Inferior parietal cortex (tissue), 1 donor: ENCODE data around the gene PPEF2.

Experiments
- DNase-seq: peaks from one replicate; pipeline ENCODE4 v3.0.0-alpha.2; 2016; ENCODE audit errors: extremely low spot score

Gene PPEF2

GRCh38 chr4:75892508-75892907 lies 9.7 kb downstream of the PPEF2 start:
- DNase-seq: no peak

- no peak for DNase-seq
Observed at GRCh38 chr4:75891611-75892010, 10.6 kb downstream of the PPEF2 start.

GRCh38 chr4:75889537-75890199 lies 12.6 kb downstream of the PPEF2 start:
- no peak for DNase-seq

- no peak for DNase-seq
Observed at GRCh38 chr4:75886104-75886503, 16.1 kb downstream of the PPEF2 start.

- DNase-seq: no peak
Observed at GRCh38 chr4:75881476-75881875, 20.8 kb downstream of the PPEF2 start.

- DNase-seq: no peak
Observed at GRCh38 chr4:75880278-75880677, 22.0 kb downstream of the PPEF2 start.

GRCh38 chr4:75878246-75878756 lies 24.0 kb downstream of the PPEF2 start:
- no peak for DNase-seq

GRCh38 chr4:75876218-75876617 lies 26.0 kb downstream of the PPEF2 start:
- DNase-seq: no peak

- no peak for DNase-seq
Observed at GRCh38 chr4:75869100-75869499, 33.2 kb downstream of the PPEF2 start.

GRCh38 chr4:75867130-75867529 lies 35.1 kb downstream of the PPEF2 start:
- no peak for DNase-seq

GRCh38 chr4:75860606-75861005 lies 41.6 kb downstream of the PPEF2 start:
- no peak for DNase-seq

- DNase-seq: no peak
Observed at GRCh38 chr4:75858721-75859120, 43.5 kb downstream of the PPEF2 start.

- no peak for DNase-seq
Observed at GRCh38 chr4:75849461-75849860, 52.8 kb downstream of the PPEF2 start.

GRCh38 chr4:75848891-75849290 lies 53.4 kb downstream of the PPEF2 start:
- no peak for DNase-seq

- DNase-seq: peak; percentile 75
Observed at GRCh38 chr4:75848171-75848760, 54.0 kb downstream of the PPEF2 start.

- DNase-seq: no peak
Observed at GRCh38 chr4:75845992-75846391, 56.3 kb downstream of the PPEF2 start.

GRCh38 chr4:75844151-75844662 lies 58.0 kb downstream of the PPEF2 start:
- DNase-seq: no peak

- no peak for DNase-seq
Observed at GRCh38 chr4:75843596-75843995, 58.7 kb downstream of the PPEF2 start.

- DNase-seq: peak; percentile 9
Observed at GRCh38 chr4:75841641-75842520, 60.4 kb downstream of the PPEF2 start.

- DNase-seq: no peak
Observed at GRCh38 chr4:75834772-75835154, 67.5 kb downstream of the PPEF2 start.

GRCh38 chr4:75834095-75834771 lies 68.0 kb downstream of the PPEF2 start:
- DNase-seq: no peak
